Endothelial cell of umbilical vein (primary cell): Measurements from ENCODE around the gene DIS3L2. TPM values are rescaled to one million over a fixed set of nuclear protein-coding genes. Genes with fewer than 3 reads are reported as not detected.

Source experiments
- BruUV-seq: library from RNA; stranded (reverse); fragments of 400-500 nt; replicated peaks from 2 replicates; lab custom pipeline; 2021; lab: Mats Ljungman, UMichigan
- CTCF ChIA-PET: fragments of 300-600, 350-600 bp; sonication (Branson Sonifier 250); formaldehyde crosslinking; loops from one replicate; lab custom pipeline; 2021; ENCODE audit warnings: antibody characterized with exemption, inconsistent platforms; lab: Charles Lee
- POLR2A ChIA-PET: fragments of 300-600, 350-600 bp; sonication (Branson Sonifier 250); formaldehyde crosslinking; loops from one replicate; lab custom pipeline; 2021; ENCODE audit warnings: antibody characterized with exemption, inconsistent platforms; lab: Charles Lee
- DNase-seq: peaks from one replicate; pipeline ENCODE4 v3.0.0-alpha.2; 2011; ENCODE audit warnings: low read depth, low spot score
- FAIRE-seq: peaks from 2 replicates; lab custom pipeline; 2011; peaks lifted over from hg19 to GRCh38; lab: Jason Lieb, UNC
- H2AFZ ChIP-seq: 2 replicates; pipeline ENCODE4 v1.6.0; 2012; ENCODE audit warnings: low read depth, low read length, control low read depth, inconsistent platforms
- H3K27ac ChIP-seq: 2 replicates; pipeline ENCODE4 v1.5.1; 2011; ENCODE audit warnings: low read depth, mild to moderate bottlenecking, control low read depth, low read length, moderate library complexity; ENCODE audit not compliant: insufficient read depth
- H3K27me3 ChIP-seq, 2 experiments: 2 replicates each; pipeline versions ENCODE4 v1.6.0 to v1.6.1; 2011; ENCODE audit warnings: low read length in 2 of 2, mixed read lengths in 1 of 2; ENCODE audit not compliant: control insufficient read depth in 2 of 2, insufficient read depth in 2 of 2
- H3K36me3 ChIP-seq, 2 experiments: 2 replicates in 1 of 2; 3 replicates in 1 of 2; pipeline ENCODE4 v1.5.1; 2011; ENCODE audit warnings: low read length in 2 of 2, mild to moderate bottlenecking in 1 of 2, moderate library complexity in 1 of 2; ENCODE audit not compliant: control insufficient read depth in 2 of 2, insufficient read depth in 2 of 2; ENCODE audit errors: extremely low read depth in 1 of 2
- H3K4me1 ChIP-seq: 3 replicates; pipeline ENCODE4 v1.5.1; 2011; ENCODE audit warnings: mild to moderate bottlenecking, low read length; ENCODE audit not compliant: control insufficient read depth, insufficient read depth; ENCODE audit errors: extremely low read depth
- H3K4me2 ChIP-seq: 2 replicates; pipeline ENCODE4 v1.6.1; 2011; ENCODE audit warnings: low read length, control low read depth, mixed read lengths; ENCODE audit not compliant: insufficient read depth
- H3K4me3 ChIP-seq, 3 experiments: fragments of 200-600 bp in 1 of 3; sonication (generic), shearing (Covaris generic) in 1 of 3; replicated peaks in 1 of 3; 2 replicates each; pipeline ENCODE4 v1.5.1; 2011 to 2016; ENCODE audit warnings: control low read depth in 3 of 3, low read length in 3 of 3, mild to moderate bottlenecking in 2 of 3, inconsistent platforms in 1 of 3, low read depth in 1 of 3, moderate library complexity in 1 of 3; ENCODE audit not compliant: insufficient read depth in 1 of 3
- H3K79me2 ChIP-seq: 2 replicates; pipeline ENCODE4 v1.6.0; 2012; ENCODE audit warnings: low read length, inconsistent platforms; ENCODE audit not compliant: control insufficient read depth, insufficient read depth
- H3K9ac ChIP-seq: replicated peaks from 2 replicates; pipeline ENCODE3; 2011; ENCODE audit warnings: low read length, control low read depth; ENCODE audit not compliant: insufficient read depth; ENCODE audit errors: extremely low read depth
- H3K9me1 ChIP-seq: replicated peaks from 3 replicates; pipeline ENCODE4 v1.6.0; 2011; ENCODE audit warnings: mild to moderate bottlenecking, low read length; ENCODE audit not compliant: control insufficient read depth, insufficient read depth; ENCODE audit errors: extremely low read depth
- H3K9me3 ChIP-seq: replicated peaks from 2 replicates; pipeline ENCODE4 v1.5.1; 2012; ENCODE audit warnings: low read length, inconsistent platforms; ENCODE audit not compliant: control insufficient read depth, insufficient read depth
- H4K20me1 ChIP-seq: replicated peaks from 2 replicates; pipeline ENCODE3; 2011; ENCODE audit warnings: mild to moderate bottlenecking, low read length; ENCODE audit not compliant: control insufficient read depth, insufficient read depth; ENCODE audit errors: extremely low read depth
- CTCF ChIP-seq, 2 donors: IDR thresholded peaks; 1 replicate in 1 of 2; 2 replicates in 1 of 2; pipeline ENCODE4 v1.5.1; 2011; ENCODE audit warnings: low read length in 2 of 2, mild to moderate bottlenecking in 2 of 2, moderate library complexity in 2 of 2, control low read depth in 1 of 2, inconsistent platforms in 1 of 2, low read depth in 1 of 2; ENCODE audit not compliant: insufficient read depth in 1 of 2; ENCODE audit errors: extremely low read depth in 1 of 2
- EZH2 ChIP-seq: IDR thresholded peaks from 2 replicates; pipeline ENCODE4 v1.6.1; 2012; ENCODE audit warnings: borderline replicate concordance, low read depth, mild to moderate bottlenecking, moderate library complexity, low read length, inconsistent platforms; ENCODE audit not compliant: severe bottlenecking
- FOS ChIP-seq: IDR thresholded peaks from 2 replicates; pipeline ENCODE4 v1.6.1; 2011; ENCODE audit warnings: mild to moderate bottlenecking, low read length, moderate library complexity, borderline replicate concordance; ENCODE audit not compliant: insufficient read depth
- GATA2 ChIP-seq: IDR thresholded peaks from 2 replicates; pipeline ENCODE4 v1.7.0; 2011; ENCODE audit warnings: low read depth, mild to moderate bottlenecking, moderate library complexity, mixed read lengths, low read length; ENCODE audit not compliant: insufficient read length, insufficient read depth
- JUN ChIP-seq: IDR thresholded peaks from 2 replicates; pipeline ENCODE4 v1.6.1; 2011; ENCODE audit warnings: borderline replicate concordance, low read depth; ENCODE audit not compliant: insufficient read length, insufficient read depth
- MAX ChIP-seq: IDR thresholded peaks from 2 replicates; pipeline ENCODE4 v1.6.1; 2011; ENCODE audit not compliant: insufficient read depth, insufficient read length
- MYC ChIP-seq: IDR thresholded peaks from one replicate; pipeline ENCODE4 v1.6.1; 2011; ENCODE audit warnings: mild to moderate bottlenecking, low read depth, low read length
- POLR2A ChIP-seq: IDR thresholded peaks from 2 replicates; pipeline ENCODE4 v1.6.1; 2012; ENCODE audit warnings: low read depth, mild to moderate bottlenecking, control low read depth, low read length
- POLR2AphosphoS5 ChIP-seq: IDR thresholded peaks from 2 replicates; pipeline ENCODE4 v1.6.1; 2012; ENCODE audit warnings: low read depth, mild to moderate bottlenecking, control low read depth, low read length, moderate library complexity; ENCODE audit not compliant: insufficient read depth
- dilution Hi-C: fragments of 300-500 bp; cut with MboI; formaldehyde crosslinking; loops from one replicate; pipeline ENCODE4 v1.15.0; 2019; ENCODE audit warnings: low sequenced_read_pairs; ENCODE audit not compliant: extremely low pct_ligation_motif_present
- intact Hi-C: fragments of 100-400 bp; cut with micrococcal nuclease; formaldehyde crosslinking; loops from one replicate; pipeline ENCODE4 v1.10.0; 2022
- polyA plus RNA-seq, 4 experiments: library from polyadenylated mRNA; depleted of rRNA in 3 of 4; stranded (reverse) in 3 of 4; unstranded in 1 of 4; fragments of >200 nt; gene quantifications; 2 replicates each; pipeline versions ENCODE4 v1.2.1 to v1.2.3, GENCODE V29; 2011 to 2012; ENCODE audit warnings: missing spikeins in 1 of 4
- total RNA-seq: library from RNA; stranded (reverse); gene quantifications from 2 replicates; pipeline ENCODE4 v1.2.3, GENCODE V29; 2021

The DIS3L2 gene
- total and polyA plus RNA-seq, 2 donors (not counting 3 experiments of a cell fraction or from before 2014, with no cell fraction given) = 14.6 to 31.2 TPM

GRCh38 chr2:231933916-231934401 is 27.6 kb upstream of the DIS3L2 start:
- CTCF ChIA-PET = interaction anchor here (1.0 to 3.7 kb wide), 3 partner anchors 8 to 241 kb away, joined by 4 to 20 read pairs (median 5); partner anchors contain the start of gene NPPC
- Histone ChIP-seq H3K36me3 (no peaks in the 10 kb centered on the region), H3K9me1 (no peaks in the 10 kb centered on the region), H3K4me3 (no peak overlapping the region), H3K9ac (no peak overlapping the region), H3K79me2 (no peaks in the 10 kb centered on the region), H3K27me3 (peaks cover 5 to 10% of the 10 kb centered on the region in 2 experiments), H3K27ac (no peak overlapping the region), H3K9me3 (no peaks in the 10 kb centered on the region), H3K4me2 (no peak overlapping the region), H2AFZ (no peak overlapping the region), H3K4me1 (no peaks in the 10 kb centered on the region), H4K20me1 (no peaks in the 10 kb centered on the region)
- intact Hi-C loops = no loop called here
- POLR2A ChIA-PET = no interaction called here
- no TSS peak for BruUV-seq
- FAIRE-seq (no peak), DNase-seq (no peak)
- TF ChIP-seq MYC (no peak), POLR2AphosphoS5 (no peak), JUN (no peak), POLR2A (no peak), CTCF (IDR thresholded peaks at IDR 0.05; ENCODE audit: extremely low read depth in 1 of 2, insufficient read depth in 1 of 2, low read depth in 1 of 2, low read length in 2 of 2) (no peak), FOS (no peak), MAX (no peak), GATA2 (no peak), EZH2 (no peak)
- dilution Hi-C loops = no loop called here
